SK-N-SH treated with all-trans-retinoic acid at 6 μM for 48 hours (cell line): ENCODE data around the gene RAB5B.

Source experiments
- ATAC-seq: fragments of 200-7000 bp; cut with Tn5 transposase; 3 replicates; pipeline ENCODE4 v1.9.1; 2020; ENCODE audit warnings: mild to moderate bottlenecking, moderate library complexity
- BACH2 ChIP-seq: fragments of 250-450 bp; sonication (Bioruptor Pico); IDR thresholded peaks from 2 replicates; pipeline ENCODE4 v1.9.0; 2021; ENCODE audit warnings: mild to moderate bottlenecking, borderline replicate concordance
- CREB5 ChIP-seq: fragments of 250-450 bp; sonication (Bioruptor Pico); IDR thresholded peaks from 2 replicates; pipeline ENCODE4 v1.5.1; 2020; ENCODE audit warnings: low read depth, mild to moderate bottlenecking, moderate library complexity
- CSDC2 ChIP-seq: fragments of 250-450 bp; sonication (Bioruptor Pico); IDR thresholded peaks from 2 replicates; pipeline ENCODE4 v1.5.0; 2020; ENCODE audit warnings: mild to moderate bottlenecking, moderate library complexity
- ESRRG ChIP-seq: fragments of 250-450 bp; sonication (Bioruptor Pico); IDR thresholded peaks from 2 replicates; pipeline ENCODE4 v1.6.1; 2021; ENCODE audit warnings: mild to moderate bottlenecking
- GLIS3 ChIP-seq: fragments of 250-450 bp; sonication (Bioruptor Pico); IDR thresholded peaks from 2 replicates; pipeline ENCODE4 v1.5.0; 2020; ENCODE audit warnings: mild to moderate bottlenecking, moderate library complexity
- ISL1 ChIP-seq: fragments of 250-450 bp; sonication (Bioruptor Pico); IDR thresholded peaks from 2 replicates; pipeline ENCODE4 v2.1.2; 2022; ENCODE audit warnings: mild to moderate bottlenecking, moderate library complexity
- OSR1 ChIP-seq: fragments of 250-450 bp; sonication (Bioruptor Pico); IDR thresholded peaks from 2 replicates; pipeline ENCODE4 v1.8.0; 2022; ENCODE audit warnings: moderate library complexity, mild to moderate bottlenecking, inconsistent platforms
- PATZ1 ChIP-seq: fragments of 250-450 bp; sonication (Bioruptor Pico); IDR thresholded peaks from 2 replicates; pipeline ENCODE4 v1.8.0; 2020; ENCODE audit warnings: mild to moderate bottlenecking, moderate library complexity, borderline replicate concordance
- POU6F1 ChIP-seq: fragments of 250-450 bp; sonication (Bioruptor Pico); IDR thresholded peaks from 2 replicates; pipeline ENCODE4 v1.8.0; 2021; ENCODE audit warnings: low read depth, mild to moderate bottlenecking, moderate library complexity, borderline replicate concordance
- PPARA ChIP-seq: fragments of 250-450 bp; sonication (Bioruptor Pico); IDR thresholded peaks from 2 replicates; pipeline ENCODE4 v1.5.0; 2020; ENCODE audit warnings: mild to moderate bottlenecking, borderline replicate concordance
- RARB ChIP-seq: fragments of 250-450 bp; sonication (Bioruptor Pico); IDR thresholded peaks from 2 replicates; pipeline ENCODE4 v1.8.0; 2021; ENCODE audit warnings: mild to moderate bottlenecking, moderate library complexity
- TCF4 ChIP-seq: fragments of 250-450 bp; sonication (Bioruptor Pico); IDR thresholded peaks from 2 replicates; pipeline ENCODE4 v1.8.0; 2021; ENCODE audit warnings: mild to moderate bottlenecking, moderate library complexity, borderline replicate concordance
- TOX ChIP-seq: fragments of 250-450 bp; sonication (Bioruptor Pico); IDR thresholded peaks from 2 replicates; pipeline ENCODE4 v1.8.0; 2021; ENCODE audit warnings: mild to moderate bottlenecking, moderate library complexity, borderline replicate concordance
- TSHZ2 ChIP-seq: fragments of 250-450 bp; sonication (Bioruptor Pico); IDR thresholded peaks from 2 replicates; pipeline ENCODE4 v1.5.0; 2020; ENCODE audit warnings: mild to moderate bottlenecking, moderate library complexity
- ZC3H10 ChIP-seq: fragments of 250-450 bp; sonication (Bioruptor Pico); IDR thresholded peaks from 2 replicates; pipeline ENCODE4 v1.5.1; 2021; ENCODE audit warnings: mild to moderate bottlenecking, moderate library complexity
- ZFP3 ChIP-seq: fragments of 250-450 bp; sonication (Bioruptor Pico); IDR thresholded peaks from 2 replicates; pipeline ENCODE4 v1.5.0; 2020; ENCODE audit warnings: mild to moderate bottlenecking, moderate library complexity
- ZFP30 ChIP-seq: fragments of 450-650 bp; formaldehyde crosslinking; IDR thresholded peaks from 2 replicates; pipeline ENCODE4 v1.5.0; 2022; ENCODE audit warnings: mild to moderate bottlenecking, moderate library complexity
- ZNF565 ChIP-seq: fragments of 450-650 bp; formaldehyde crosslinking; conservative IDR thresholded peaks from 2 replicates; pipeline ENCODE4 v1.5.0; 2020; ENCODE audit warnings: low read depth, mild to moderate bottlenecking, moderate library complexity
- ZNF70 ChIP-seq: fragments of 450-650 bp; formaldehyde crosslinking; IDR thresholded peaks from 2 replicates; pipeline ENCODE4 v1.5.0; 2020; ENCODE audit warnings: mild to moderate bottlenecking, moderate library complexity
- ZNF8 ChIP-seq: fragments of 450-650 bp; formaldehyde crosslinking; IDR thresholded peaks from 2 replicates; pipeline ENCODE4 v1.5.0; 2020; ENCODE audit warnings: mild to moderate bottlenecking, moderate library complexity

Gene RAB5B

GRCh38 chr12:55966408-55967281 is 7.2 kb upstream of the RAB5B start, which contains the start of gene CDK2:
Gene CDK2 (plus strand): TSS chr12:55966830. CDS start chr12:55967009, 179 bp downstream.
- peak; percentile 96 for ATAC-seq
- TF ChIP-seq PATZ1 (CRISPR knock-in tag) (peak; percentile 18; the same call in 1 of the 2 replicates), ZNF8 (CRISPR knock-in tag) (no peak), TSHZ2 (no peak), CREB5 (CRISPR knock-in tag) (no peak)
- TF ChIP-seq, all 23 proteins: peak for 1

GRCh38 chr12:55969356-55969755 is 4.5 kb upstream of the RAB5B start:
- no peak for ATAC-seq
- no peak for TF ChIP-seq BACH2 (CRISPR knock-in tag)
- no peak for TF ChIP-seq ZNF8 (CRISPR knock-in tag)
- no peak for TF ChIP-seq ISL1 (CRISPR knock-in tag)
- TF ChIP-seq RARB (CRISPR knock-in tag) = no peak
- no peak for TF ChIP-seq POU6F1 (CRISPR knock-in tag)
- TF ChIP-seq TSHZ2 = no peak
- no peak for TF ChIP-seq OSR1
- no peak for TF ChIP-seq TCF4 (CRISPR knock-in tag)
- TF ChIP-seq ZFP30 (CRISPR knock-in tag) = no peak
- TF ChIP-seq ZFP3 (CRISPR knock-in tag) = no peak
- TF ChIP-seq TOX (CRISPR knock-in tag) = no peak
- no peak for TF ChIP-seq ESRRG (CRISPR knock-in tag)
- no peak for TF ChIP-seq CSDC2 (CRISPR knock-in tag)
- no peak for TF ChIP-seq ZNF565 (CRISPR knock-in tag)

- TF ChIP-seq PPARA (CRISPR knock-in tag) = no peak
- TF ChIP-seq ZFP30 (CRISPR knock-in tag) = no peak
- TF ChIP-seq CREB5 (CRISPR knock-in tag) = no peak
- no peak for TF ChIP-seq ZC3H10 (CRISPR knock-in tag)
- no peak for TF ChIP-seq OSR1
- no peak for TF ChIP-seq ZNF70
- no peak for TF ChIP-seq GLIS3 (CRISPR knock-in tag)
- no peak for TF ChIP-seq ZFP3 (CRISPR knock-in tag)
- TF ChIP-seq RARB (CRISPR knock-in tag) = no peak
- no peak for TF ChIP-seq ISL1 (CRISPR knock-in tag)
- ATAC-seq = no peak
Observed at GRCh38 chr12:55970775-55971174, 3.1 kb upstream of the RAB5B start.
